ENCODE results near the gene FAM222B. TPM values are rescaled to one million over a fixed set of nuclear protein-coding genes. Genes with fewer than 3 reads are reported as not detected.
A peak's percentile ranks its signal among the peaks of the same experiment; 100 is the strongest.

FAM222B gene
- total and polyA plus RNA-seq, 9 of the 15 experiments (the other 6 are each of a cell fraction or from before 2014, with no cell fraction given) = 4.0 to 34.6 (median 7.5) TPM

- no peak for TF ChIP-seq PREB (CRISPR knock-in tag; IDR thresholded peaks at IDR 0.05)
- no peak for TF ChIP-seq MEF2D (tag; conservative IDR thresholded peaks at IDR 0.05; ENCODE audit: low read depth)
- TF ChIP-seq ZNF76 (CRISPR knock-in tag; IDR thresholded peaks at IDR 0.05; ENCODE audit: borderline replicate concordance) = no peak
- TF ChIP-seq MAZ (CRISPR knock-in tag; conservative IDR thresholded peaks at IDR 0.05 in 1 of 2, IDR thresholded peaks at IDR 0.05 in 1 of 2) = peak in 1 of 2 experiments; percentile 75
- no peak; the same call in 1 of the 2 replicates for TF ChIP-seq XRCC5 (IDR thresholded peaks at IDR 0.05; ENCODE audit: low read depth, low read length)
- TF ChIP-seq, protein P1, sequence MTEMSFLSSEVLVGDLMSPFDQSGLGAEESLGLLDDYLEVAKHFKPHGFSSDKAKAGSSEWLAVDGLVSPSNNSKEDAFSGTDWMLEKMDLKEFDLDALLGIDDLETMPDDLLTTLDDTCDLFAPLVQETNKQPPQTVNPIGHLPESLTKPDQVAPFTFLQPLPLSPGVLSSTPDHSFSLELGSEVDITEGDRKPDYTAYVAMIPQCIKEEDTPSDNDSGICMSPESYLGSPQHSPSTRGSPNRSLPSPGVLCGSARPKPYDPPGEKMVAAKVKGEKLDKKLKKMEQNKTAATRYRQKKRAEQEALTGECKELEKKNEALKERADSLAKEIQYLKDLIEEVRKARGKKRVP (CRISPR knock-in tag; IDR thresholded peaks at IDR 0.05) = no peak
- TF ChIP-seq, protein P2, sequence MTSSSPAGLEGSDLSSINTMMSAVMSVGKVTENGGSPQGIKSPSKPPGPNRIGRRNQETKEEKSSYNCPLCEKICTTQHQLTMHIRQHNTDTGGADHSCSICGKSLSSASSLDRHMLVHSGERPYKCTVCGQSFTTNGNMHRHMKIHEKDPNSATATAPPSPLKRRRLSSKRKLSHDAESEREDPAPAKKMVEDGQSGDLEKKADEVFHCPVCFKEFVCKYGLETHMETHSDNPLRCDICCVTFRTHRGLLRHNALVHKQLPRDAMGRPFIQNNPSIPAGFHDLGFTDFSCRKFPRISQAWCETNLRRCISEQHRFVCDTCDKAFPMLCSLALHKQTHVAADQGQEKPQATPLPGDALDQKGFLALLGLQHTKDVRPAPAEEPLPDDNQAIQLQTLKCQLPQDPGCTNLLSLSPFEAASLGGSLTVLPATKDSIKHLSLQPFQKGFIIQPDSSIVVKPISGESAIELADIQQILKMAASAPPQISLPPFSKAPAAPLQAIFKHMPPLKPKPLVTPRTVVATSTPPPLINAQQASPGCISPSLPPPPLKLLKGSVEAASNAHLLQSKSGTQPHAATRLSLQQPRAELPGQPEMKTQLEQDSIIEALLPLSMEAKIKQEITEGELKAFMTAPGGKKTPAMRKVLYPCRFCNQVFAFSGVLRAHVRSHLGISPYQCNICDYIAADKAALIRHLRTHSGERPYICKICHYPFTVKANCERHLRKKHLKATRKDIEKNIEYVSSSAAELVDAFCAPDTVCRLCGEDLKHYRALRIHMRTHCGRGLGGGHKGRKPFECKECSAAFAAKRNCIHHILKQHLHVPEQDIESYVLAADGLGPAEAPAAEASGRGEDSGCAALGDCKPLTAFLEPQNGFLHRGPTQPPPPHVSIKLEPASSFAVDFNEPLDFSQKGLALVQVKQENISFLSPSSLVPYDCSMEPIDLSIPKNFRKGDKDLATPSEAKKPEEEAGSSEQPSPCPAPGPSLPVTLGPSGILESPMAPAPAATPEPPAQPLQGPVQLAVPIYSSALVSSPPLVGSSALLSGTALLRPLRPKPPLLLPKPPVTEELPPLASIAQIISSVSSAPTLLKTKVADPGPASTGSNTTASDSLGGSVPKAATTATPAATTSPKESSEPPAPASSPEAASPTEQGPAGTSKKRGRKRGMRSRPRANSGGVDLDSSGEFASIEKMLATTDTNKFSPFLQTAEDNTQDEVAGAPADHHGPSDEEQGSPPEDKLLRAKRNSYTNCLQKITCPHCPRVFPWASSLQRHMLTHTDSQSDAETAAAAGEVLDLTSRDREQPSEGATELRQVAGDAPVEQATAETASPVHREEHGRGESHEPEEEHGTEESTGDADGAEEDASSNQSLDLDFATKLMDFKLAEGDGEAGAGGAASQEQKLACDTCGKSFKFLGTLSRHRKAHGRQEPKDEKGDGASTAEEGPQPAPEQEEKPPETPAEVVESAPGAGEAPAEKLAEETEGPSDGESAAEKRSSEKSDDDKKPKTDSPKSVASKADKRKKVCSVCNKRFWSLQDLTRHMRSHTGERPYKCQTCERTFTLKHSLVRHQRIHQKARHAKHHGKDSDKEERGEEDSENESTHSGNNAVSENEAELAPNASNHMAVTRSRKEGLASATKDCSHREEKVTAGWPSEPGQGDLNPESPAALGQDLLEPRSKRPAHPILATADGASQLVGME (CRISPR knock-in tag; IDR thresholded peaks at IDR 0.05) = no peak
- peak; percentile 99 for TF ChIP-seq SAFB (IDR thresholded peaks at IDR 0.05; ENCODE audit: borderline replicate concordance, low read depth, low read length)
- TF ChIP-seq TAL1 (IDR thresholded peaks at IDR 0.05) = no peak
- TF ChIP-seq MIER1 (IDR thresholded peaks at IDR 0.05; ENCODE audit: low read depth) = 0 out of 2 replicates have a peak, but pooled peaks have one; percentile 19
- TF ChIP-seq, protein P3, sequence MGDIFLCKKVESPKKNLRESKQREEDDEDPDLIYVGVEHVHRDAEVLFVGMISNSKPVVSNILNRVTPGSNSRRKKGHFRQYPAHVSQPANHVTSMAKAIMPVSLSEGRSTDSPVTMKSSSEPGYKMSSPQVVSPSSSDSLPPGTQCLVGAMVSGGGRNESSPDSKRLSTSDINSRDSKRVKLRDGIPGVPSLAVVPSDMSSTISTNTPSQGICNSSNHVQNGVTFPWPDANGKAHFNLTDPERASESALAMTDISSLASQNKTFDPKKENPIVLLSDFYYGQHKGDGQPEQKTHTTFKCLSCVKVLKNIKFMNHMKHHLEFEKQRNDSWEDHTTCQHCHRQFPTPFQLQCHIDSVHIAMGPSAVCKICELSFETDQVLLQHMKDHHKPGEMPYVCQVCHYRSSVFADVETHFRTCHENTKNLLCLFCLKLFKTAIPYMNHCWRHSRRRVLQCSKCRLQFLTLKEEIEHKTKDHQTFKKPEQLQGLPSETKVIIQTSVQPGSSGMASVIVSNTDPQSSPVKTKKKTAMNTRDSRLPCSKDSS (IDR thresholded peaks at IDR 0.05; ENCODE audit: low read depth, partially characterized antibody) = no peak
- TF ChIP-seq, protein P4, sequence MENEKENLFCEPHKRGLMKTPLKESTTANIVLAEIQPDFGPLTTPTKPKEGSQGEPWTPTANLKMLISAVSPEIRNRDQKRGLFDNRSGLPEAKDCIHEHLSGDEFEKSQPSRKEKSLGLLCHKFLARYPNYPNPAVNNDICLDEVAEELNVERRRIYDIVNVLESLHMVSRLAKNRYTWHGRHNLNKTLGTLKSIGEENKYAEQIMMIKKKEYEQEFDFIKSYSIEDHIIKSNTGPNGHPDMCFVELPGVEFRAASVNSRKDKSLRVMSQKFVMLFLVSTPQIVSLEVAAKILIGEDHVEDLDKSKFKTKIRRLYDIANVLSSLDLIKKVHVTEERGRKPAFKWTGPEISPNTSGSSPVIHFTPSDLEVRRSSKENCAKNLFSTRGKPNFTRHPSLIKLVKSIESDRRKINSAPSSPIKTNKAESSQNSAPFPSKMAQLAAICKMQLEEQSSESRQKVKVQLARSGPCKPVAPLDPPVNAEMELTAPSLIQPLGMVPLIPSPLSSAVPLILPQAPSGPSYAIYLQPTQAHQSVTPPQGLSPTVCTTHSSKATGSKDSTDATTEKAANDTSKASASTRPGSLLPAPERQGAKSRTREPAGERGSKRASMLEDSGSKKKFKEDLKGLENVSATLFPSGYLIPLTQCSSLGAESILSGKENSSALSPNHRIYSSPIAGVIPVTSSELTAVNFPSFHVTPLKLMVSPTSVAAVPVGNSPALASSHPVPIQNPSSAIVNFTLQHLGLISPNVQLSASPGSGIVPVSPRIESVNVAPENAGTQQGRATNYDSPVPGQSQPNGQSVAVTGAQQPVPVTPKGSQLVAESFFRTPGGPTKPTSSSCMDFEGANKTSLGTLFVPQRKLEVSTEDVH (IDR thresholded peaks at IDR 0.05; ENCODE audit: low read depth, partially characterized antibody) = peak; percentile 32
- TF ChIP-seq ZNF431 (CRISPR knock-in tag; IDR thresholded peaks at IDR 0.05) = 0 out of 2 replicates have a peak, but pooled peaks have one; percentile 36
These were observed 114.0 kb downstream of the FAM222B start, which contains the start of gene NEK8 (continued) for GRCh38 chr17:28728364-28729200.

Measured in K562 (cell line).